IMR-90 (cell line): ENCODE results near the gene ACSM4. TPM values are rescaled to one million over a fixed set of nuclear protein-coding genes. Genes with fewer than 3 reads are reported as not detected.

Experiments
- ATAC-seq: fragments of 200-7000 bp; cut with Tn5 transposase; 2 replicates; pipeline ENCODE4 v1.9.1; 2020; ENCODE audit warnings: low read depth, mild to moderate bottlenecking, moderate library complexity
- Bru-seq: library from RNA; stranded (reverse); fragments of 400-500 nt; gene quantifications from one replicate; lab custom pipeline; 2021; lab: Mats Ljungman, UMichigan
- BruChase-seq, 2 experiments: library from RNA; stranded (reverse); fragments of 400-500 nt; gene quantifications; one replicate each; lab custom pipeline; 2021; lab: Mats Ljungman, UMichigan
- BruUV-seq: library from RNA; stranded (reverse); fragments of 400-500 nt; replicated peaks from 2 replicates; lab custom pipeline; 2021; lab: Mats Ljungman, UMichigan
- CTCF ChIA-PET: fragments of 300-600 bp; formaldehyde crosslinking; extraction: SDS; loops from one replicate; lab custom pipeline; 2021; ENCODE audit warnings: antibody characterized with exemption; lab: Yijun Ruan, JAX
- POLR2A ChIA-PET: fragments of 300-600 bp; sonication (Branson Sonifier 250); formaldehyde crosslinking; loops from one replicate; lab custom pipeline; 2022; ENCODE audit warnings: antibody characterized with exemption; ENCODE audit not compliant: unreplicated experiment; lab: Charles Lee
- DNase-seq: peaks from one replicate; pipeline ENCODE4 v3.0.0; 2013
- H2AFZ ChIP-seq: replicated peaks from 2 replicates; pipeline ENCODE3; 2013; ENCODE audit warnings: low read length, mild to moderate bottlenecking; ENCODE audit not compliant: poor library complexity
- H2AK5ac ChIP-seq: 2 replicates; pipeline ENCODE4 v1.6.1; 2013; ENCODE audit warnings: low read depth, low read length, inconsistent platforms
- H2AK9ac ChIP-seq: replicated peaks from 2 replicates; pipeline ENCODE3; 2013; ENCODE audit warnings: mild to moderate bottlenecking, low read depth, low read length, moderate library complexity; ENCODE audit not compliant: poor library complexity
- H2BK120ac ChIP-seq: 2 replicates; pipeline ENCODE4 v1.6.1; 2013; ENCODE audit warnings: low read depth, low read length, inconsistent platforms
- H2BK15ac ChIP-seq: 3 replicates; pipeline ENCODE4 v1.6.1; 2013; ENCODE audit warnings: low read depth, low read length, inconsistent platforms
- H2BK20ac ChIP-seq: 2 replicates; pipeline ENCODE4 v1.6.1; 2013; ENCODE audit warnings: low read depth, mild to moderate bottlenecking, inconsistent platforms, low read length, moderate library complexity
- H2BK5ac ChIP-seq: 2 replicates; pipeline ENCODE4 v1.6.1; 2013; ENCODE audit warnings: mild to moderate bottlenecking, low read depth, low read length, inconsistent platforms; ENCODE audit not compliant: poor library complexity, severe bottlenecking
- H3K14ac ChIP-seq: replicated peaks from 2 replicates; pipeline ENCODE4 v1.6.1; 2013; ENCODE audit warnings: low read depth, low read length, inconsistent platforms
- H3K18ac ChIP-seq: 2 replicates; pipeline ENCODE4 v1.6.1; 2013; ENCODE audit warnings: low read depth, low read length, control low read depth
- H3K23ac ChIP-seq: 2 replicates; pipeline ENCODE4 v1.6.1; 2013; ENCODE audit warnings: low read depth, low read length, inconsistent platforms
- H3K27ac ChIP-seq: 2 replicates; pipeline ENCODE4 v1.5.1; 2013; ENCODE audit warnings: mild to moderate bottlenecking, control low read depth, low read length; ENCODE audit not compliant: insufficient read depth
- H3K27me3 ChIP-seq: 2 replicates; pipeline ENCODE4 v1.6.1; 2013; ENCODE audit warnings: low read length; ENCODE audit not compliant: control insufficient read depth, insufficient read depth
- H3K36me3 ChIP-seq: 2 replicates; pipeline ENCODE4 v1.6.1; 2013; ENCODE audit warnings: low read length, mixed read lengths; ENCODE audit not compliant: control insufficient read depth, insufficient read depth
- H3K4ac ChIP-seq: 2 replicates; pipeline ENCODE4 v1.6.1; 2013; ENCODE audit warnings: low read depth, low read length, inconsistent platforms
- H3K4me1 ChIP-seq: 2 replicates; pipeline ENCODE4 v1.6.1; 2013; ENCODE audit warnings: low read length, mixed read lengths; ENCODE audit not compliant: control insufficient read depth, insufficient read depth
- H3K4me2 ChIP-seq: 2 replicates; pipeline ENCODE4 v1.6.1; 2013; ENCODE audit warnings: low read depth, mild to moderate bottlenecking, control low read depth, low read length, moderate library complexity
- H3K4me3 ChIP-seq: 2 replicates; pipeline ENCODE4 v1.5.1; 2013; ENCODE audit warnings: low read depth, mild to moderate bottlenecking, control low read depth, low read length, moderate library complexity; ENCODE audit not compliant: insufficient read depth
- H3K56ac ChIP-seq: 2 replicates; pipeline ENCODE4 v1.6.1; 2013; ENCODE audit warnings: low read length, inconsistent platforms; ENCODE audit not compliant: insufficient read depth; ENCODE audit errors: extremely low read depth
- H3K79me1 ChIP-seq, 2 experiments: 2 replicates each; pipeline ENCODE4 v1.6.1; 2013; ENCODE audit warnings: low read length in 2 of 2, inconsistent platforms in 1 of 2, low read depth in 1 of 2
- H3K9ac ChIP-seq: 2 replicates; pipeline ENCODE4 v1.6.1; 2013; ENCODE audit warnings: low read depth, low read length, control low read depth
- H3K9me1 ChIP-seq: 2 replicates; pipeline ENCODE4 v1.6.1; 2013; ENCODE audit warnings: low read length, inconsistent platforms; ENCODE audit not compliant: insufficient read depth
- H3K9me3 ChIP-seq: 2 replicates; pipeline ENCODE4 v1.6.1; 2013; ENCODE audit warnings: low read length; ENCODE audit not compliant: control insufficient read depth, insufficient read depth
- H4K20me1 ChIP-seq: 2 replicates; pipeline ENCODE4 v1.6.1; 2013; ENCODE audit warnings: low read length, inconsistent platforms; ENCODE audit not compliant: insufficient read depth
- H4K5ac ChIP-seq: 2 replicates; pipeline ENCODE4 v1.6.1; 2013; ENCODE audit warnings: mild to moderate bottlenecking, low read depth, low read length, control low read depth
- H4K8ac ChIP-seq, 2 experiments: 2 replicates each; pipeline ENCODE4 v1.6.1; 2013; ENCODE audit warnings: low read depth in 2 of 2, low read length in 2 of 2, control low read depth in 1 of 2, inconsistent platforms in 1 of 2
- H4K91ac ChIP-seq: 2 replicates; pipeline ENCODE4 v1.6.1; 2013; ENCODE audit warnings: low read depth, low read length, inconsistent platforms; ENCODE audit not compliant: insufficient read depth
- CHD1 ChIP-seq: IDR thresholded peaks from 2 replicates; pipeline ENCODE4 v1.6.1; 2012; ENCODE audit warnings: low read depth, low read length, improper control_type of control experiment
- MXI1 ChIP-seq: IDR thresholded peaks from 2 replicates; pipeline ENCODE4 v1.6.1; 2012; ENCODE audit warnings: low read depth, mild to moderate bottlenecking, low read length, moderate library complexity, borderline replicate concordance
- RAD21 ChIP-seq: IDR thresholded peaks from 2 replicates; pipeline ENCODE4 v1.6.1; 2012; ENCODE audit warnings: low read length, improper control_type of control experiment
- WGBS, 2 experiments: methylation state at CpG; one replicate each; pipeline versions ENCODE4 v1.1.5 to v1.1.7; 2013; ENCODE audit warnings: missing lambda C conversion rate in 2 of 2; ENCODE audit not compliant: insufficient read length in 1 of 2; ENCODE audit errors: extremely low coverage in 2 of 2; 5-methylcytosine and 5-hydroxymethylcytosine counted together
- dilution Hi-C: fragments of 300-500 bp; cut with HindIII; formaldehyde crosslinking; loops from one replicate; pipeline ENCODE4 v1.14.3; 2018; ENCODE audit warnings: low sequenced_read_pairs; ENCODE audit not compliant: unreplicated experiment
- in situ Hi-C: fragments of 300-500 bp; cut with MboI; formaldehyde crosslinking; loops from 3 replicates; pipeline ENCODE4 v1.14.3; 2019; ENCODE audit warnings: low sequenced_read_pairs, inconsistent platforms, mixed read lengths
- intact Hi-C: fragments of 100-400 bp; cut with micrococcal nuclease; formaldehyde crosslinking; loops from 2 replicates; pipeline ENCODE4 v1.10.0; 2022
- long read RNA-seq: library from polyadenylated mRNA; unstranded; transcript quantifications from one replicate; pipeline ENCODE4 v2.0.0, GENCODE V29; 2021; ENCODE audit not compliant: unreplicated experiment
- polyA plus RNA-seq, 3 experiments: library from polyadenylated mRNA; depleted of rRNA; stranded (reverse); fragments of >200 nt; gene quantifications; 2 replicates each; pipeline ENCODE4 v1.2.3, GENCODE V29; 2012; ENCODE audit warnings: low replicate concordance in 1 of 3
- total RNA-seq: library from RNA; depleted of rRNA; stranded (reverse); fragments of >200 nt; gene quantifications from 2 replicates; pipeline ENCODE4 v1.2.3, GENCODE V29; 2012; rRNA removed
- TF ChIP-seq, protein P1 (sequence below): fragments of 150-350 bp; IDR thresholded peaks from 2 replicates; pipeline ENCODE4 v1.6.1; 2016; ENCODE audit warnings: low read depth, mild to moderate bottlenecking, low read length, moderate library complexity, borderline replicate concordance

Gene ACSM4, protein sequence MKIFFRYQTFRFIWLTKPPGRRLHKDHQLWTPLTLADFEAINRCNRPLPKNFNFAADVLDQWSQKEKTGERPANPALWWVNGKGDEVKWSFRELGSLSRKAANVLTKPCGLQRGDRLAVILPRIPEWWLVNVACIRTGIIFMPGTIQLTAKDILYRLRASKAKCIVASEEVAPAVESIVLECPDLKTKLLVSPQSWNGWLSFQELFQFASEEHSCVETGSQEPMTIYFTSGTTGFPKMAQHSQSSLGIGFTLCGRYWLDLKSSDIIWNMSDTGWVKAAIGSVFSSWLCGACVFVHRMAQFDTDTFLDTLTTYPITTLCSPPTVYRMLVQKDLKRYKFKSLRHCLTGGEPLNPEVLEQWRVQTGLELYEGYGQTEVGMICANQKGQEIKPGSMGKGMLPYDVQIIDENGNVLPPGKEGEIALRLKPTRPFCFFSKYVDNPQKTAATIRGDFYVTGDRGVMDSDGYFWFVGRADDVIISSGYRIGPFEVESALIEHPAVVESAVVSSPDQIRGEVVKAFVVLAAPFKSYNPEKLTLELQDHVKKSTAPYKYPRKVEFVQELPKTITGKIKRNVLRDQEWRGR
- total RNA-seq: not detected in 2 replicates
- not detected in 2 replicates for polyA plus RNA-seq (2012; rRNA removed)
- not detected in 2 replicates for polyA plus RNA-seq (2012; cell fraction: cytosol; rRNA removed)
- not detected in 2 replicates for polyA plus RNA-seq (2012; cell fraction: nucleus; rRNA removed; ENCODE audit: low replicate concordance)
- not detected for Bru-seq, nascent RNA
- not detected for BruChase-seq, experiment 1, labeled RNA remaining after a 6-hour chase
- BruChase-seq, experiment 2, labeled RNA remaining after a 2-hour chase: not detected
- long read RNA-seq: 0 reads

DNA sequence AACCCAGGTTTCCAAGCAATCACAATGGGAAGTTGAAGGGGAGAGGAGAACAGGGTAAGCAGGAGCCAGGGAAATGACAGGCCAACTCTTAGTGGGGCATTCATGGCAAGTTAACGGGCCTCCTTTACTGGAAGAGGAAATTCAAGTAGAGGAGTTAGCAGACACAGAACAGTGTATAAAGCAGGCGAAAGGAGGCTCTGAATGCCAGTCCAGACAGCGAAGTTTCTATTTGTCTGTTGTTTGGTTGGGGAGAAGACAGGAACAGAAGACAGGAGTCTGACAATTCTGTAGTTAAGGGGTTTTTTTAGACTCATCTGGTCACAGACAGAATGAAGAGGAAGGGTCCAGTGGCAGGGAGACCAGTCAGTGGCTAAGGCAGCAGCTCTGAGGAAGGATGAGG is at the start of gene ACSM4:
ACSM4 (plus strand) TSS at position 301 of the 400 bp plus-strand sequence. CDS start 260 bp downstream, outside the sequence.
- no peak within 1 kb of the TSS for H4K5ac ChIP-seq
- POLR2A ChIA-PET: no interaction called here
- ATAC-seq (no peak), DNase-seq (no peak)
- H3K9ac ChIP-seq: no peak within 1 kb of the TSS
- no peak within 1 kb of the TSS for H2AK9ac ChIP-seq
- H4K8ac ChIP-seq: no peak within 1 kb of the TSS
- H3K18ac ChIP-seq: no peak within 1 kb of the TSS
- no peaks in the 10 kb centered on the region for H3K9me3 ChIP-seq
- H3K27ac ChIP-seq: no peak within 1 kb of the TSS
- H3K36me3 ChIP-seq: no peaks in the 10 kb centered on the region
- intact Hi-C loops: no loop called here
- CTCF ChIA-PET: no interaction called here
- no peak within 1 kb of the TSS for H2BK15ac ChIP-seq
- TF ChIP-seq MXI1 (no peak), CHD1 (no peak), RAD21 (no peak)
- TF ChIP-seq, protein P1, sequence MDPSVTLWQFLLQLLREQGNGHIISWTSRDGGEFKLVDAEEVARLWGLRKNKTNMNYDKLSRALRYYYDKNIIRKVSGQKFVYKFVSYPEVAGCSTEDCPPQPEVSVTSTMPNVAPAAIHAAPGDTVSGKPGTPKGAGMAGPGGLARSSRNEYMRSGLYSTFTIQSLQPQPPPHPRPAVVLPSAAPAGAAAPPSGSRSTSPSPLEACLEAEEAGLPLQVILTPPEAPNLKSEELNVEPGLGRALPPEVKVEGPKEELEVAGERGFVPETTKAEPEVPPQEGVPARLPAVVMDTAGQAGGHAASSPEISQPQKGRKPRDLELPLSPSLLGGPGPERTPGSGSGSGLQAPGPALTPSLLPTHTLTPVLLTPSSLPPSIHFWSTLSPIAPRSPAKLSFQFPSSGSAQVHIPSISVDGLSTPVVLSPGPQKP: no peak
- H2AK5ac ChIP-seq: no peak within 1 kb of the TSS
- H3K27me3 ChIP-seq: no peaks in the 10 kb centered on the region
- H2BK120ac ChIP-seq: no peak within 1 kb of the TSS
- H4K20me1 ChIP-seq: no peaks in the 10 kb centered on the region
- H3K23ac ChIP-seq: no peak within 1 kb of the TSS
- WGBS, 2 experiments: 27% methylated on average over 2 of the region's 3 CpGs; no CpG with 5 or more reads in 1 of the 2 experiments
- no TSS peak for BruUV-seq
- H3K79me1 ChIP-seq: no peaks in the 10 kb centered on the region
- H3K4me2 ChIP-seq: no peak within 1 kb of the TSS
- no peak within 1 kb of the TSS for H3K4me3 ChIP-seq
- no peaks in the 10 kb centered on the region for H3K9me1 ChIP-seq
- in situ Hi-C loops: no loop called here
- dilution Hi-C loops: no loop called here
- no peak within 1 kb of the TSS for H2BK5ac ChIP-seq
- H3K56ac ChIP-seq: no peak within 1 kb of the TSS
- H2BK20ac ChIP-seq: no peak within 1 kb of the TSS
- H4K91ac ChIP-seq: no peak within 1 kb of the TSS
- H3K4ac ChIP-seq: no peak within 1 kb of the TSS
- H3K14ac ChIP-seq: no peak within 1 kb of the TSS
- no peaks in the 10 kb centered on the region for H3K4me1 ChIP-seq
- no peak within 1 kb of the TSS for H2AFZ ChIP-seq
